ENCODE results near the gene TDRD6. TPM values are rescaled to one million over a fixed set of nuclear protein-coding genes. Genes with fewer than 3 reads are reported as not detected.
"Not testable (repeated sequence)": the region's sequence is repeated elsewhere in the genome, so short reads cannot be mapped to it uniquely, and the experiment has no call there.

The TDRD6 gene, protein sequence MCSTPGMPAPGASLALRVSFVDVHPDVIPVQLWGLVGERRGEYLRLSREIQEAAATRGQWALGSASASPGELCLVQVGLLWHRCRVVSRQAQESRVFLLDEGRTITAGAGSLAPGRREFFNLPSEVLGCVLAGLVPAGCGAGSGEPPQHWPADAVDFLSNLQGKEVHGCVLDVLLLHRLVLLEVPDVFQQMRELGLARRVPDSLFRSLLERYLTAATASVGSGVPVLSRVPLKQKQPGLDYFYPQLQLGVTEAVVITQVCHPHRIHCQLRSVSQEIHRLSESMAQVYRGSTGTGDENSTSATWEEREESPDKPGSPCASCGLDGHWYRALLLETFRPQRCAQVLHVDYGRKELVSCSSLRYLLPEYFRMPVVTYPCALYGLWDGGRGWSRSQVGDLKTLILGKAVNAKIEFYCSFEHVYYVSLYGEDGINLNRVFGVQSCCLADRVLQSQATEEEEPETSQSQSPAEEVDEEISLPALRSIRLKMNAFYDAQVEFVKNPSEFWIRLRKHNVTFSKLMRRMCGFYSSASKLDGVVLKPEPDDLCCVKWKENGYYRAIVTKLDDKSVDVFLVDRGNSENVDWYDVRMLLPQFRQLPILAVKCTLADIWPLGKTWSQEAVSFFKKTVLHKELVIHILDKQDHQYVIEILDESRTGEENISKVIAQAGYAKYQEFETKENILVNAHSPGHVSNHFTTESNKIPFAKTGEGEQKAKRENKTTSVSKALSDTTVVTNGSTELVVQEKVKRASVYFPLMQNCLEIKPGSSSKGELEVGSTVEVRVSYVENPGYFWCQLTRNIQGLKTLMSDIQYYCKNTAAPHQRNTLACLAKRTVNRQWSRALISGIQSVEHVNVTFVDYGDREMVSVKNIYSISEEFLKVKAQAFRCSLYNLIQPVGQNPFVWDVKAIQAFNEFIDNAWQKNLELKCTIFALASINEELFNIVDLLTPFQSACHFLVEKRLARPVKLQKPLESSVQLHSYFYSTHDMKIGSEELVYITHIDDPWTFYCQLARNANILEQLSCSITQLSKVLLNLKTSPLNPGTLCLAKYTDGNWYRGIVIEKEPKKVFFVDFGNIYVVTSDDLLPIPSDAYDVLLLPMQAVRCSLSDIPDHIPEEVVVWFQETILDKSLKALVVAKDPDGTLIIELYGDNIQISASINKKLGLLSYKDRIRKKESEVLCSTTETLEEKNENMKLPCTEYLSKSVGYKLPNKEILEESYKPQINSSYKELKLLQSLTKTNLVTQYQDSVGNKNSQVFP (N-terminal part only)
- not detected for polyA plus RNA-seq (ENCODE audit: low read depth in 6 of 6)

GRCh38 chr6:46687619-46688097 lies at the start of gene TDRD6:
TSS of gene TDRD6 (plus strand) at chr6:46687885. CDS start at chr6:46688129, 244 bp downstream.
- no peak within 1 kb of the TSS for H3K4me3 Mint-ChIP-seq

GRCh38 chr6:46637933-46638332 lies 49.8 kb upstream of the TDRD6 start:
- no peaks in the 10 kb centered on the region for H3K4me1 Mint-ChIP-seq
- H3K4me3 Mint-ChIP-seq = no peak overlapping the region
- H3K27ac Mint-ChIP-seq = no peak overlapping the region
- DNase-seq (no peak), ATAC-seq (ENCODE audit: low read depth in 2 of 2) (peak in 1 of 2 donors; percentile 42)
- H3K9me3 Mint-ChIP-seq = peaks cover 0 to 1% (median 0%) of the 10 kb centered on the region in 7 donors
- H3K36me3 Mint-ChIP-seq = no peaks in the 10 kb centered on the region
- H3K27me3 Mint-ChIP-seq = peaks cover 5 to 18% (median 9%) of the 10 kb centered on the region in 3 donors

More at GRCh38 chr6:46687619-46688097, at the start of gene TDRD6:
- Mint-ChIP-seq H3K4me1 (no peaks in the 10 kb centered on the region), H3K9me3 (peaks cover 0 to 4% (median 0%) of the 10 kb centered on the region in 7 donors), H3K36me3 (no peaks in the 10 kb centered on the region), H3K27me3 (no peaks in the 10 kb centered on the region), H3K27ac (no peak within 1 kb of the TSS)
- no peak for DNase-seq
- ATAC-seq (ENCODE audit: low read depth in 2 of 2) = no peak

GRCh38 chr6:46638650-46639049 lies 49.0 kb upstream of the TDRD6 start:
- H3K27me3 Mint-ChIP-seq = peaks cover 5 to 18% (median 9%) of the 10 kb centered on the region in 3 donors
- no peaks in the 10 kb centered on the region for H3K4me1 Mint-ChIP-seq
- ATAC-seq (ENCODE audit: low read depth in 2 of 2) (no peak), DNase-seq (no peak)
- no peaks in the 10 kb centered on the region for H3K36me3 Mint-ChIP-seq
- H3K27ac Mint-ChIP-seq = no peak overlapping the region
- no peak overlapping the region for H3K4me3 Mint-ChIP-seq
- H3K9me3 Mint-ChIP-seq = peaks cover 0 to 1% (median 0%) of the 10 kb centered on the region in 7 donors

- no peak for DNase-seq
- no peak for ATAC-seq (ENCODE audit: low read depth in 2 of 2)
- Mint-ChIP-seq H3K9me3 (peaks cover 0 to 8% (median 3%) of the 10 kb centered on the region in 7 donors), H3K4me3 (no peak overlapping the region), H3K27me3 (peaks cover 4 to 20% (median 18%) of the 10 kb centered on the region in 3 donors), H3K36me3 (no peaks in the 10 kb centered on the region), H3K27ac (peak overlapping the region in 2 of 6 donors; percentile 0 to 7), H3K4me1 (no peaks in the 10 kb centered on the region)
These were observed 44.5 kb upstream of the TDRD6 start for GRCh38 chr6:46642928-46643751.

- Mint-ChIP-seq H3K9me3 (peaks cover 0 to 8% (median 3%) of the 10 kb centered on the region in 7 donors), H3K4me1 (no peaks in the 10 kb centered on the region), H3K27me3 (peaks cover 14 to 22% (median 18%) of the 10 kb centered on the region in 3 donors), H3K36me3 (no peaks in the 10 kb centered on the region), H3K27ac (no peak overlapping the region), H3K4me3 (no peak overlapping the region)
- ATAC-seq (ENCODE audit: low read depth in 2 of 2) = no peak
- DNase-seq = no peak
These were observed 42.4 kb upstream of the TDRD6 start for GRCh38 chr6:46645265-46645664.

DNA sequence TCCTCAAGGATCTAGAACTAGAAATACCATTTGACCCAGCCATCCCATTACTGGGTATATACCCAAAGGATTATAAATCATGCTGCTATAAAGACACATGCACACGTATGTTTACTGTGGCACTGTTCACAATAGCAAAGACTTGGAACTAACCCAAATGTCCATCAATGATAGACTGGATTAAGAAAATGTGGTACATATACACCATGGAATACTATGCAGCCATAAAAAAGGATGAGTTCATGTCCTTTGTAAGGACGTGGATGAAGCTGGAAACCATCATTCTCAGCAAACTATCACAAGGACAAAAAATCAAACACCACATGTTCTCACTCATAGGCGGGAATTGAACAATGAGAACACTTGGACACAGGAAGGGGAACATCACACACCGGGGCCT lies 39.6 kb upstream of the TDRD6 start:
- H3K4me3 Mint-ChIP-seq; ATAC-seq (ENCODE audit: low read depth in 2 of 2); H3K4me1 Mint-ChIP-seq; H3K9me3 Mint-ChIP-seq; H3K36me3 Mint-ChIP-seq; DNase-seq; H3K27ac Mint-ChIP-seq: not testable (repeated sequence)
- H3K27me3 Mint-ChIP-seq = peaks cover 24 to 40% (median 39%) of the 10 kb centered on the region in 3 donors

DNA sequence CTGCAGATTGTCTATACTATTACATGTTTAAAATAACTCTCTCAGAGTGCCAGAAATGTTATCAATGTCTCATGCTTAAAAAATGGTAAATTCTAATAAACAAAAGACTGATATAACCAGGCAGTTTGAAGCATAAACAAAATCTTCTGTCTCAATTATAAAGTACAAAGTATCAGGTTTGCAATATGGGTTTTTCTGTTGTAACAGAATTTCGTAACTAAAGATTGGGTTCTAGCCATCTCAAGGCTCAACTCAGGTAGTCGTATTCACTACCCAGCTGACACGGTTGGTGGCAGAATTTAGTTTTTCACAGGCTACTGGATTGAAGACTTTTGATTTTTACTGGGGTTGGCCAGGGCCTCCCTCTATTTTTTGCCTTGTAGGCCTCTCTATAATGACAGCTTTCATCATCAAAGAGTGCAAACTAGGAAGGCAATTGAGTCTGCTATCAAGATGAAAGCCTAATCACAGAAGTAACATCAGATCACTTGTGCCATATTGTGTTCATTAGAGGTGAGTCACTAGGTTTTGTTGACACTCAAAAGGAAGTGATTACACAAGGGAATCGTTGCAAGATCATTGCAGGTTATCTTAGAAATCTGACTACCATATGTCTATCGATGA lies 38.7 kb upstream of the TDRD6 start:
- Mint-ChIP-seq H3K9me3 (peaks cover 0 to 8% (median 3%) of the 10 kb centered on the region in 7 donors), H3K36me3 (no peaks in the 10 kb centered on the region), H3K27ac (no peak overlapping the region), H3K27me3 (peaks cover 29 to 48% (median 47%) of the 10 kb centered on the region in 3 donors), H3K4me3 (no peak overlapping the region), H3K4me1 (peaks cover 10 to 13% (median 12%) of the 10 kb centered on the region in 3 donors)
- ATAC-seq (ENCODE audit: low read depth in 2 of 2) (no peak), DNase-seq (no peak)

DNA sequence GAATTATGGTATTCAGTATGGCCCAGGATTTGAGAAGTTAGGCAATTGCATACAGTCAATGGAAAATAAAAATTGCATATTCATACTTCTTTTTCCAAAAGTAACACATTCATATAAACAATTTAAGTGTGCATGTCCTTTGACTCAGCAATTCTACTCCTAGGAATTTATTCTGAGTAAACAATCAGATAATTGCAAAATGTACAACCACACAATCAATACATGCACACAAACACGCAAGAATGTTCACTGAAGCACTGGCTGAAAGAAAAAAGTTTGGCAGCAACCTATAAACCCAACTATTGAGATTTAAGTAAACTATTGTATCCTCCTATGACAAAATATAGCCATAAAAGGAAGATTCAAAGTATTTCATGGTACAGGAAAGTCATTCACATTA lies 36.7 kb upstream of the TDRD6 start:
- ATAC-seq (ENCODE audit: low read depth in 2 of 2) (no peak), DNase-seq (no peak)
- peaks cover 25 to 51% (median 44%) of the 10 kb centered on the region in 3 donors for H3K27me3 Mint-ChIP-seq
- H3K27ac Mint-ChIP-seq = no peak overlapping the region
- no peaks in the 10 kb centered on the region for H3K9me3 Mint-ChIP-seq
- no peaks in the 10 kb centered on the region for H3K36me3 Mint-ChIP-seq
- H3K4me1 Mint-ChIP-seq = peaks cover 10 to 13% (median 12%) of the 10 kb centered on the region in 3 donors
- peak overlapping the region in 1 of 8 donors; percentile 88 for H3K4me3 Mint-ChIP-seq

DNA sequence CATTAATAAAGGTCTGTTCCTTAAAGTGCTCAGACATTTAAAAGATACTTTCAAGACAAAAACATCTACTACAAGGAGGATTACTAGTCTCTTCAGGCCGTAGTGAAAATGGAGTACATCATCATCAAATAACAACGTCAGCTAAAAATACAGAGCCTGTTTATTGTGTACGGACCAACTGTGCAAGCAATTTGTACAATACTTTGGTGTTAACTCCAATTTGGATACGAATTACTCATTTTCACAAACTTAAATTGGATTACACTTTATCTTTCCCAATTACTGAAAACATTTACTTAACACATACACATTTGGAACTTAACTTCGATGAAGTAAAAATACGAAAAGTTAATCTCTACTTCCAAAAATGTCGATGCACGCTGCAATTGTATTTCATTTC lies 35.9 kb upstream of the TDRD6 start:
- no peak for DNase-seq
- no peak for ATAC-seq (ENCODE audit: low read depth in 2 of 2)
- H3K36me3 Mint-ChIP-seq = no peaks in the 10 kb centered on the region
- H3K4me1 Mint-ChIP-seq = peaks cover 10 to 13% (median 12%) of the 10 kb centered on the region in 3 donors
- H3K27ac Mint-ChIP-seq = no peak overlapping the region
- H3K9me3 Mint-ChIP-seq = no peaks in the 10 kb centered on the region
- H3K4me3 Mint-ChIP-seq = peak overlapping the region in 7 of 8 donors; percentile 81 to 96 (median 88)
- H3K27me3 Mint-ChIP-seq = peaks cover 25 to 51% (median 44%) of the 10 kb centered on the region in 3 donors

- peak overlapping the region; percentile 81 to 96 (median 88) for H3K4me3 Mint-ChIP-seq
- no peak for ATAC-seq (ENCODE audit: low read depth in 2 of 2)
- no peaks in the 10 kb centered on the region for H3K9me3 Mint-ChIP-seq
- H3K36me3 Mint-ChIP-seq = no peaks in the 10 kb centered on the region
- peaks cover 25 to 51% (median 44%) of the 10 kb centered on the region in 3 donors for H3K27me3 Mint-ChIP-seq
- DNase-seq = no peak
- peak overlapping the region in 1 of 6 donors; percentile 48 for H3K27ac Mint-ChIP-seq
- peaks cover 10 to 13% (median 12%) of the 10 kb centered on the region in 3 donors for H3K4me1 Mint-ChIP-seq
These were observed 35.5 kb upstream of the TDRD6 start for GRCh38 chr6:46652232-46652602.

DNA sequence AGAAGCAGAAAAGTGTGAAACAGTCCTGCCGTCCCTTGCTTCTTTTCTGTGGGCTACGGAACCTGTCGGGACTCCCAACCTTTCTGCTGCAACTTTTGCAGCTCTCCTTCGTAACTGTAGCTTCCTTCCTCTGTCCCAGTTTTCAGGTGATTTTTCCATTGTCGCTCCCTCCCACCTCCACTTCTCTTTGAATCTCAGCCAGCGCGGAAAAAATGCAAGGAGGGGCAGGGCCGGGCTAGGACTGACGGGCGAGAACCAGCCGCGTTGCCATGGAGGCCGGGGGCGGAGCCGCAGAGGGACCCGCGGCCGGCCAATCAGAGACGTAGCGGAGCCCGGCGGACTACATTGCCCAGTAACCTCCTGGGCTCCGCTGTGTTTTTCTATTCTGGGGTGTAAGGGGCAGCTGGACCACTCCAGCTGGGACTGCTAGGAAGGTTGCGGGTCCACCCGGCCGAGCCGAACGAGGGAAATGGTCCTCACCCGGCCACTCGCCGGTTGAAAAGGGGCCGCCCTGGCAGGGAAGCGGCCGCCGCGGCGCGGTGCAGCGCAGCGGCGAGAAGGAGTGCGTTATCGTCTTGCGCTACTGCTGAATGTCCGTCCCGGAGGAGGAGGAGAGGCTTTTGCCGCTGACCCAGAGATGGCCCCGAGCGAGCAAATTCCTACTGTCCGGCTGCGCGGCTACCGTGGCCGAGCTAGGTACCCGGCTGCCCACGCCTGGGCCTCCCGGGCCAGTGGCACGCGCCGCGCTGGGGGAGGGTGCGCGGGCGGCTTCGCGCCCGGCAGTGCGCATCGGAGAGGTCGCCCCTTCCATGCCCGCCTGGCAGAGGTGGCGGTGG lies 34.9 kb upstream of the TDRD6 start, which contains the start of the genes CYP39A1 and SLC25A27:
CYP39A1 (minus strand) TSS at position 216 of the 836 bp plus-strand sequence. CDS start 236 bp downstream, outside the sequence.
SLC25A27 (plus strand) TSS at position 373 of the 836 bp plus-strand sequence; CDS start at position 591, 218 bp downstream.
- peak; percentile 79 for DNase-seq
- H3K4me1 Mint-ChIP-seq = peaks cover 10 to 13% (median 12%) of the 10 kb centered on the region in 3 donors
- H3K27ac Mint-ChIP-seq = peak within 1 kb of the TSS in 2 of 6 donors; percentile 35 to 91
- H3K9me3 Mint-ChIP-seq = no peaks in the 10 kb centered on the region
- peak; percentile 99 to 100 for ATAC-seq (ENCODE audit: low read depth in 2 of 2)
- no peaks in the 10 kb centered on the region for H3K36me3 Mint-ChIP-seq
- peaks cover 25 to 49% (median 44%) of the 10 kb centered on the region in 3 donors for H3K27me3 Mint-ChIP-seq
- peak within 1 kb of the TSS; percentile 81 to 96 (median 88) for H3K4me3 Mint-ChIP-seq
